ENCODE measurements around the gene UGT1A5.

Gene UGT1A5

GRCh38 chr2:233679196-233679595 is 33.5 kb upstream of the UGT1A5 start:
- Histone ChIP-seq H3K36me3 (ENCODE audit: insufficient read depth) (no peaks in the 10 kb centered on the region), H3K79me2 (ENCODE audit: insufficient read depth, low read depth) (no peaks in the 10 kb centered on the region), H2AFZ (ENCODE audit: low read depth) (no peak overlapping the region), H3K27ac (no peak overlapping the region), H3K4me1 (ENCODE audit: low read depth, poor library complexity, severe bottlenecking) (no peaks in the 10 kb centered on the region), H3K27me3 (ENCODE audit: insufficient read depth, low read depth) (no peaks in the 10 kb centered on the region), H3K9ac (no peak overlapping the region), H4K20me1 (ENCODE audit: insufficient read depth) (no peaks in the 10 kb centered on the region), H3K4me3 (IDR thresholded peaks at IDR 0.05; ENCODE audit: insufficient read depth, low read depth, low read length) (no peak overlapping the region), H3K4me2 (no peak overlapping the region)
- TF ChIP-seq, protein P1, sequence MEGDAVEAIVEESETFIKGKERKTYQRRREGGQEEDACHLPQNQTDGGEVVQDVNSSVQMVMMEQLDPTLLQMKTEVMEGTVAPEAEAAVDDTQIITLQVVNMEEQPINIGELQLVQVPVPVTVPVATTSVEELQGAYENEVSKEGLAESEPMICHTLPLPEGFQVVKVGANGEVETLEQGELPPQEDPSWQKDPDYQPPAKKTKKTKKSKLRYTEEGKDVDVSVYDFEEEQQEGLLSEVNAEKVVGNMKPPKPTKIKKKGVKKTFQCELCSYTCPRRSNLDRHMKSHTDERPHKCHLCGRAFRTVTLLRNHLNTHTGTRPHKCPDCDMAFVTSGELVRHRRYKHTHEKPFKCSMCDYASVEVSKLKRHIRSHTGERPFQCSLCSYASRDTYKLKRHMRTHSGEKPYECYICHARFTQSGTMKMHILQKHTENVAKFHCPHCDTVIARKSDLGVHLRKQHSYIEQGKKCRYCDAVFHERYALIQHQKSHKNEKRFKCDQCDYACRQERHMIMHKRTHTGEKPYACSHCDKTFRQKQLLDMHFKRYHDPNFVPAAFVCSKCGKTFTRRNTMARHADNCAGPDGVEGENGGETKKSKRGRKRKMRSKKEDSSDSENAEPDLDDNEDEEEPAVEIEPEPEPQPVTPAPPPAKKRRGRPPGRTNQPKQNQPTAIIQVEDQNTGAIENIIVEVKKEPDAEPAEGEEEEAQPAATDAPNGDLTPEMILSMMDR (conservative IDR thresholded peaks at IDR 0.05; ENCODE audit: low read depth, low read length) = no peak

- Histone ChIP-seq H3K4me2 (no peak overlapping the region), H2AFZ (ENCODE audit: low read depth) (no peak overlapping the region), H3K27me3 (ENCODE audit: insufficient read depth, low read depth) (no peaks in the 10 kb centered on the region; the same call in 1 of the 2 replicates), H3K9ac (no peak overlapping the region), H3K27ac (no peak overlapping the region), H4K20me1 (ENCODE audit: insufficient read depth) (no peaks in the 10 kb centered on the region), H3K4me1 (ENCODE audit: low read depth, poor library complexity, severe bottlenecking) (no peaks in the 10 kb centered on the region), H3K36me3 (ENCODE audit: insufficient read depth) (no peaks in the 10 kb centered on the region), H3K4me3 (IDR thresholded peaks at IDR 0.05; ENCODE audit: insufficient read depth, low read depth, low read length) (no peak overlapping the region), H3K79me2 (ENCODE audit: insufficient read depth, low read depth) (no peaks in the 10 kb centered on the region)
- TF ChIP-seq, protein P1 (conservative IDR thresholded peaks at IDR 0.05; ENCODE audit: low read depth, low read length) = no peak
Measured at GRCh38 chr2:233680361-233681045, 32.2 kb upstream of the UGT1A5 start.

- Histone ChIP-seq H4K20me1 (ENCODE audit: insufficient read depth) (no peaks in the 10 kb centered on the region), H3K27ac (no peak within 1 kb of the TSS), H3K9ac (no peak within 1 kb of the TSS), H3K4me3 (IDR thresholded peaks at IDR 0.05; ENCODE audit: insufficient read depth, low read depth, low read length) (no peak within 1 kb of the TSS), H3K4me2 (no peak within 1 kb of the TSS), H2AFZ (ENCODE audit: low read depth) (no peak within 1 kb of the TSS), H3K36me3 (ENCODE audit: insufficient read depth) (no peaks in the 10 kb centered on the region), H3K4me1 (ENCODE audit: low read depth, poor library complexity, severe bottlenecking) (no peaks in the 10 kb centered on the region), H3K79me2 (ENCODE audit: insufficient read depth, low read depth) (no peaks in the 10 kb centered on the region), H3K27me3 (ENCODE audit: insufficient read depth, low read depth) (no peaks in the 10 kb centered on the region; the same call in 1 of the 2 replicates)
- TF ChIP-seq, protein P1 (conservative IDR thresholded peaks at IDR 0.05; ENCODE audit: low read depth, low read length) = no peak
Measured at GRCh38 chr2:233681521-233682099, 31.1 kb upstream of the UGT1A5 start, which contains the start of gene UGT1A7. TSS of gene UGT1A7 (plus strand) at chr2:233681901. CDS start at chr2:233681938, 37 bp downstream.

- Histone ChIP-seq H3K4me2 (no peak overlapping the region), H2AFZ (ENCODE audit: low read depth) (no peak overlapping the region), H4K20me1 (ENCODE audit: insufficient read depth) (no peaks in the 10 kb centered on the region), H3K27me3 (ENCODE audit: insufficient read depth, low read depth) (no peaks in the 10 kb centered on the region; the same call in 1 of the 2 replicates), H3K9ac (no peak overlapping the region), H3K4me1 (ENCODE audit: low read depth, poor library complexity, severe bottlenecking) (no peaks in the 10 kb centered on the region), H3K36me3 (ENCODE audit: insufficient read depth) (no peaks in the 10 kb centered on the region), H3K27ac (no peak overlapping the region), H3K79me2 (ENCODE audit: insufficient read depth, low read depth) (no peaks in the 10 kb centered on the region), H3K4me3 (IDR thresholded peaks at IDR 0.05; ENCODE audit: insufficient read depth, low read depth, low read length) (no peak overlapping the region)
- TF ChIP-seq, protein P1 (conservative IDR thresholded peaks at IDR 0.05; ENCODE audit: low read depth, low read length) = no peak
Measured at GRCh38 chr2:233684640-233685039, 28.1 kb upstream of the UGT1A5 start.

Measured in KMS-11 (cell line).